Fibroblast of villous mesenchyme (primary cell): Measurements from ENCODE around the gene NEUROG1. TPM values are rescaled to one million over a fixed set of nuclear protein-coding genes. Genes with fewer than 3 reads are reported as not detected.

Experiments used
- DNase-seq: peaks from one replicate; pipeline ENCODE4 v3.0.0-alpha.2; 2010; ENCODE audit warnings: low read depth
- H3K4me3 ChIP-seq: 2 replicates; pipeline ENCODE4 v1.5.1; 2011; ENCODE audit warnings: low read depth, mild to moderate bottlenecking, low read length
- total RNA-seq: library from RNA; depleted of rRNA; stranded (reverse); fragments of >200 nt; gene quantifications from 2 replicates; pipeline ENCODE4 v1.2.3, GENCODE V29; 2012
- TF ChIP-seq, protein P1 (sequence below): IDR thresholded peaks from 2 replicates; pipeline ENCODE4 v1.5.1; 2012; ENCODE audit warnings: low read depth, mild to moderate bottlenecking, low read length; ENCODE audit not compliant: insufficient read depth

The NEUROG1 gene
- total RNA-seq, 1 donor: not detected

GRCh38 chr5:135508496-135509005, 27.2 kb downstream of the NEUROG1 start:
- TF ChIP-seq, protein P1, sequence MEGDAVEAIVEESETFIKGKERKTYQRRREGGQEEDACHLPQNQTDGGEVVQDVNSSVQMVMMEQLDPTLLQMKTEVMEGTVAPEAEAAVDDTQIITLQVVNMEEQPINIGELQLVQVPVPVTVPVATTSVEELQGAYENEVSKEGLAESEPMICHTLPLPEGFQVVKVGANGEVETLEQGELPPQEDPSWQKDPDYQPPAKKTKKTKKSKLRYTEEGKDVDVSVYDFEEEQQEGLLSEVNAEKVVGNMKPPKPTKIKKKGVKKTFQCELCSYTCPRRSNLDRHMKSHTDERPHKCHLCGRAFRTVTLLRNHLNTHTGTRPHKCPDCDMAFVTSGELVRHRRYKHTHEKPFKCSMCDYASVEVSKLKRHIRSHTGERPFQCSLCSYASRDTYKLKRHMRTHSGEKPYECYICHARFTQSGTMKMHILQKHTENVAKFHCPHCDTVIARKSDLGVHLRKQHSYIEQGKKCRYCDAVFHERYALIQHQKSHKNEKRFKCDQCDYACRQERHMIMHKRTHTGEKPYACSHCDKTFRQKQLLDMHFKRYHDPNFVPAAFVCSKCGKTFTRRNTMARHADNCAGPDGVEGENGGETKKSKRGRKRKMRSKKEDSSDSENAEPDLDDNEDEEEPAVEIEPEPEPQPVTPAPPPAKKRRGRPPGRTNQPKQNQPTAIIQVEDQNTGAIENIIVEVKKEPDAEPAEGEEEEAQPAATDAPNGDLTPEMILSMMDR: no peak
- H3K4me3 ChIP-seq: no peak overlapping the region
- DNase-seq: no peak

DNA sequence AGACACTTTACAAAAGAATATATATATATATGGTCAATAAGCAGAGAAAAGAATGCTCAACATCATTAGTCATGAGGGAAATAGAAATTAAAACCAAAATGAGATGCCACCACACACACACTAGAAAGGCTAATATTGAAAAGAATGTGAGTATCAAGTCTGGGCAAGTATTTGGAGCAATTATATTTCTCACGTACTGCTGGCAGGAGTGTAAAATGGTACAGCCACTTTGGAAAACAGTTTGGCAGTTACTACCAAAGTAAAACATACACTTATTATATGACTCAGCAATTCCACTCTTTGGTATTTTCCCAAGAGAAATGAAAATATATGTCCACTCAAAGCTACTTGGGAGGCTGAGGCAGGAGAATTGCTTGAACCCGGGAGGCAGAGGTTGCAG, 29.8 kb downstream of the NEUROG1 start:
- TF ChIP-seq, protein P1: no peak
- no peak for DNase-seq
- H3K4me3 ChIP-seq: no peak overlapping the region

- no peak for DNase-seq
- TF ChIP-seq, protein P1: no peak
- no peak overlapping the region for H3K4me3 ChIP-seq
Measured at GRCh38 chr5:135504376-135504775, 31.4 kb downstream of the NEUROG1 start.

DNA sequence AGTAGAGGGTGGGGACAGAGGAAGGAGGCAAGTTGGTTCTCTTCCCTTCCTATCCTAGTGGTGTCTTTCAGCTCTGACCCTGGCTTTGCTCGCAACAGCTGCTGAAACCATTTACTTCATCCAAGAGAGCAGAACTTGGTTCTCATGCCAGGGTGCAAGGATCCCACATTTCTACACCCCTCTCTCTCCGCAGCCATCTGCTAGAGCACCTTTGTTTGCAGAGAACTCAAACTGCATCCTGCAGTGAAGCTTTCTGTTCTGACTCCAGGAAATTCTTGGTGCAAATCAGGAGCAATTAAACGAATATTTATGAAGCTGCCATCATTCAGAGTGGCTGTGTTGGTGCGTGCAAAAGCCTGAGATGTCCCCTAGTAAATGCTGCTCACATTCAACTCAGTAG, 31.9 kb downstream of the NEUROG1 start:
- DNase-seq: no peak
- TF ChIP-seq, protein P1: no peak
- H3K4me3 ChIP-seq: no peak overlapping the region

DNA sequence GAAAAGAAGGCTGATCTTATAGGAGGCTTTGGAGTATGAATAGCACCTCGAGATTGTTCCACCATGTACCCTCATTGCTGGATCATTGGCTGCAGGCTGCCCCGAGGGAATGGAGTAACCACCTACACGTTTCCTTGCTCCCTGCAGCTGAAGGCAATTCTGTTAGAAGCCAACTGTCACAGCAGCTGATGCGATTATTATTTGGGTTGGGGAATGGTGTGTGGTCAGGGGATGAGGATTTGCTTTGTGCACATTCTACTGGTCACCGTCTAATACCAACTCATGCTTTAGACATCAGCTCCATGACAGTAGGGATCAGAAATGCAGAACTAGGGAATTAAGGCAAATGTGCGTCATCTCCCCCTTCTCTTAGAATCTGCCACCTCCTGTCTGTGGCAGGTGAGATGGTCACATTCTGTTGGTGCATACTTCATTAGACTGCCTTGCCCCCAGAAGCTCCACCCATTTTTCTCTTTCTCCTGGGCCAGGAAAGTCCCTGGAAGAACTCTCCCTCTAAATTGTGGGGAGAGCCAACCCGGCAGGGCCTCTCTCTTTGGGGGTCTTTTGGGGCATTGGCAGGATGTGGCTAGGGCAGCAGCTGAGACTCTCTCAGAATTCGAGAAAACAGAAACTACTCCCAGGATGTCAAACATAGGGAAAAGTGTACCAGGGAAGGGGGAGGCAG, 32.8 kb downstream of the NEUROG1 start:
- no peak for DNase-seq
- no peak overlapping the region for H3K4me3 ChIP-seq
- TF ChIP-seq, protein P1: no peak

DNA sequence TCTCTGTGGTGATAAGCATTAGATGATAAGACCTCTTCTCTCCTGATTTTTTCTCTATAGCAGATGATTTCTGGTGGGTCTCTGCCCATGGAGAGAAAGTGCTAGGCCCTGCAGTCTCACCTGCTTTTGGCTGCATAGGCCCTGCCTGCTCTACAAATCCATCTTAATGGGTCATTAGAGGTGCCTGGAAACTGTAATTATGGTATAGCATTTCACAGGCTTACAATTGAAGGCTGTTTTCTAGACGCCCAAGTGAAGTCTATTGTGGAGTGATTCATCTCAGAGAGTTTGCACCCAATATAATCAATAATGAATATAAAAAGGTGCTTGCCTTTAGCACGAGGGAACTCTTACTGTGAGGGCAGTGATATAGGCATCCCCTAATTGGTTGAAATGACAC, 33.8 kb downstream of the NEUROG1 start:
- TF ChIP-seq, protein P1: no peak
- no peak overlapping the region for H3K4me3 ChIP-seq
- no peak for DNase-seq

DNA sequence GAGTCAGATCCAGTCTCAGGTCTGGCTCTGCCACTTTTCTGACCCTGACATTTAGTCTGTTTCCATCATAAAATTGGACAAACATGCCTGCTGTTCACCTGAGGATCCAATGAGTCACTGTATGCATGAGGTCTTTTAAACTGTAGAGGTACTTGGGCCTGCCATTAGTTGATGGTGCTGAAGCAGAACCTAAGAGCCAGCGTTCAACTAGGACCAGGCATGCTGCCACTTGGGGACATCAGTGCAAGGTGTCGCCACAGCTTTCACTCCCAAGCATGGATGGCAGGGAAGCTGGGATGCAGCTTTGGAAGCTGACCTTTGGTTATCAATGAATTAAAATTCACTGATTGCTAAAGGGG, 37.1 kb downstream of the NEUROG1 start:
- no peak overlapping the region for H3K4me3 ChIP-seq
- TF ChIP-seq, protein P1: no peak
- DNase-seq: no peak
